ENCODE results near the gene MIGA2.

GRCh38 chr9:129005336-129005997 lies 31.0 kb upstream of the MIGA2 start:
- TF ChIP-seq RAD21 (conservative IDR thresholded peaks at IDR 0.05 in 1 of 2, IDR thresholded peaks at IDR 0.05 in 1 of 2) (no peak), MAZ (IDR thresholded peaks at IDR 0.05; ENCODE audit: borderline replicate concordance, low read depth, low read length) (no peak), MAFK (IDR thresholded peaks at IDR 0.05; ENCODE audit: partially characterized antibody) (no peak), CTCF (IDR thresholded peaks at IDR 0.05) (no peak)
- TF ChIP-seq, protein P1, sequence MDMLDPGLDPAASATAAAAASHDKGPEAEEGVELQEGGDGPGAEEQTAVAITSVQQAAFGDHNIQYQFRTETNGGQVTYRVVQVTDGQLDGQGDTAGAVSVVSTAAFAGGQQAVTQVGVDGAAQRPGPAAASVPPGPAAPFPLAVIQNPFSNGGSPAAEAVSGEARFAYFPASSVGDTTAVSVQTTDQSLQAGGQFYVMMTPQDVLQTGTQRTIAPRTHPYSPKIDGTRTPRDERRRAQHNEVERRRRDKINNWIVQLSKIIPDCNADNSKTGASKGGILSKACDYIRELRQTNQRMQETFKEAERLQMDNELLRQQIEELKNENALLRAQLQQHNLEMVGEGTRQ (IDR thresholded peaks at IDR 0.05): no peak

Data from A549 (cell line).